Measurements from ENCODE around the gene SORCS2. TPM values are rescaled to one million over a fixed set of nuclear protein-coding genes. Genes with fewer than 3 reads are reported as not detected.

Gene SORCS2
- total and polyA plus RNA-seq, 2 of the 8 experiments (the other 6 are each of a cell fraction or from before 2014, with no cell fraction given), result 0.36 to 1.8 TPM

DNA sequence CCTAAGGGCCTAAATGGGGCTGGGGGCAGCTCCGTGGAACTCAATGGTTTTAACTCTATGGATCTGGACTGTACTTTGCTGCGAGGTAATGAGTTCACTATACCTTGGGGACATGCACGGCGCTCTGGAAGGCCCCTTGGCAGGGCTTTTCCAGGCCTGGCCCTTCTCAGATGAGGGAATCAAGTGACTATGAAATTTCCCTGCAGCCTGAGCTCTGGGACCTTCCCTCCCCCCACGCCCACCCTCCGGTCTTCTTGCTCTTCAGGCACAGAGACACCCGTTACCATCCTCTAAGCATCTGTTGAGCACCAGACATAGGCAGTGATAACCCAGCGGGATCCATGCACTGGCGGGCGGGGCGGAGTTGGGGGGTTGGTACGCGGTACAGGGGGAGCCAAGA lies 133.2 kb downstream of the SORCS2 start:
- H3K56ac ChIP-seq (replicated peaks; ENCODE audit: insufficient read length, low read depth, low read length), result no peak overlapping the region
- 92% methylated on average over 11 of the region's 13 CpGs; no CpG with 5 or more reads in 1 of the 2 experiments for WGBS, 2 experiments (ENCODE audit: extremely low coverage in 1 of 2, insufficient coverage in 1 of 2, insufficient read length in 1 of 2, insufficient replicate concordance in 2 of 2, low coverage in 1 of 2, low lambda C conversion rate in 2 of 2, missing lambda C conversion rate in 1 of 2)
- H4K8ac ChIP-seq (ENCODE audit: extremely low read depth, insufficient read depth, low read length), result no peak overlapping the region
- no peak for DNase-seq (ENCODE audit: low read depth in 1 of 2, low spot score in 2 of 2)
- H2AFZ ChIP-seq (ENCODE audit: low read length), result no peak overlapping the region
- H3K4ac ChIP-seq (replicated peaks; ENCODE audit: insufficient read length, low read depth, low read length), result no peak overlapping the region
- H3K14ac ChIP-seq (ENCODE audit: insufficient read length), result no peak overlapping the region
- H2AK5ac ChIP-seq (ENCODE audit: low read depth, low read length), result no peak overlapping the region
- no peak overlapping the region for H2BK120ac ChIP-seq (replicated peaks; ENCODE audit: low read depth, low read length)
- H3K36me3 ChIP-seq (ENCODE audit: control insufficient read depth in 2 of 4, insufficient read depth in 4 of 4, low read length in 3 of 4), result no peaks in the 10 kb centered on the region
- no peaks in the 10 kb centered on the region for H3K23me2 ChIP-seq (ENCODE audit: low read depth, low read length)
- ChIA-PET CTCF (ENCODE audit: partially characterized antibody) (interaction anchor here (1.0 to 4.6 kb wide), 4 partner anchors 11 to 153 kb away, joined by 3 to 31 read pairs (median 6); no protein-coding TSS in a partner anchor), POLR2A (ENCODE audit: partially characterized antibody) (no interaction called here)
- H3K4me1 ChIP-seq (replicated peaks in 1 of 4; ENCODE audit: control insufficient read depth in 3 of 4, insufficient read depth in 4 of 4, low read length in 3 of 4), result peaks cover 0 to 11% (median 7%) of the 10 kb centered on the region in 4 experiments; a peak in 5 of 7 replicates
- H3K4me3 ChIP-seq (ENCODE audit: extremely low read depth in 1 of 4, insufficient read depth in 2 of 4, low read depth in 3 of 4, low read length in 4 of 4), result no peak overlapping the region
- no peak overlapping the region for H3K18ac ChIP-seq (ENCODE audit: extremely low read depth, low read length)
- no peaks in the 10 kb centered on the region for H3K79me2 ChIP-seq (ENCODE audit: control insufficient read depth in 1 of 2, insufficient read depth in 2 of 2, low read length in 2 of 2)
- no peak overlapping the region for H2BK15ac ChIP-seq (ENCODE audit: low read length)
- H3K27me3 ChIP-seq (replicated peaks in 1 of 4; ENCODE audit: control insufficient read depth in 3 of 4, extremely low read depth in 1 of 4, insufficient read depth in 3 of 4, low read length in 3 of 4), result no peaks in the 10 kb centered on the region
- H2BK5ac ChIP-seq (ENCODE audit: low read depth, low read length), result no peak overlapping the region
- H4K5ac ChIP-seq (ENCODE audit: insufficient read length, low read depth, low read length), result no peak overlapping the region
- H4K20me1 ChIP-seq (replicated peaks in 1 of 2; ENCODE audit: control insufficient read depth in 1 of 2, insufficient read depth in 2 of 2, low read length in 2 of 2), result no peaks in the 10 kb centered on the region
- H2BK12ac ChIP-seq (ENCODE audit: low read depth, low read length), result no peak overlapping the region
- no peak overlapping the region for H3K9ac ChIP-seq (replicated peaks in 1 of 4; ENCODE audit: extremely low read depth in 1 of 4, low read depth in 3 of 4, low read length in 3 of 4)
- no peaks in the 10 kb centered on the region for H3K79me1 ChIP-seq (ENCODE audit: low read depth, low read length)
- H3K9me3 ChIP-seq (ENCODE audit: insufficient read depth in 2 of 2, low read depth in 1 of 2, low read length in 1 of 2), result no peaks in the 10 kb centered on the region
- no peak for FAIRE-seq
- H3K27ac ChIP-seq (ENCODE audit: low read depth, low read length), result no peak overlapping the region
- no peak overlapping the region for H3K4me2 ChIP-seq (ENCODE audit: insufficient read depth in 1 of 2, low read depth in 2 of 2, low read length in 2 of 2)
- H2BK20ac ChIP-seq (ENCODE audit: low read length), result no peak overlapping the region
- H4K91ac ChIP-seq (replicated peaks; ENCODE audit: insufficient read length, low read length), result no peak overlapping the region
- no peak overlapping the region for H3K23ac ChIP-seq (ENCODE audit: insufficient read length)
- TF ChIP-seq BCL11A (IDR thresholded peaks at IDR 0.05; ENCODE audit: low read depth in 2 of 2, low read length in 2 of 2) (no peak), BACH1 (IDR thresholded peaks at IDR 0.05; ENCODE audit: low read length) (no peak), CHD1 (IDR thresholded peaks at IDR 0.05; ENCODE audit: low read depth, low read length) (no peak), RAD21 (IDR thresholded peaks at IDR 0.05 in 1 of 2, conservative IDR thresholded peaks at IDR 0.05 in 1 of 2; ENCODE audit: low read depth in 2 of 2, low read length in 2 of 2) (no peak), TCF12 (IDR thresholded peaks at IDR 0.05; ENCODE audit: low read depth, low read length) (no peak), POU5F1 (IDR thresholded peaks at IDR 0.05; ENCODE audit: low read depth, low read length) (no peak), CREB1 (IDR thresholded peaks at IDR 0.05) (no peak)
- TF ChIP-seq, protein P1, sequence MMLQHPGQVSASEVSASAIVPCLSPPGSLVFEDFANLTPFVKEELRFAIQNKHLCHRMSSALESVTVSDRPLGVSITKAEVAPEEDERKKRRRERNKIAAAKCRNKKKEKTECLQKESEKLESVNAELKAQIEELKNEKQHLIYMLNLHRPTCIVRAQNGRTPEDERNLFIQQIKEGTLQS (IDR thresholded peaks at IDR 0.05; ENCODE audit: insufficient read depth, low read depth, low read length), result no peak
